GM19328 (cell line): ENCODE results near the gene CTSH.

Experiments
- ATAC-seq: cut with Tn5 transposase; IDR thresholded peaks from one replicate; pipeline ENCODE4 v1.9.1; 2021; ENCODE audit warnings: mild to moderate bottlenecking, moderate library complexity; ENCODE audit not compliant: unreplicated experiment

The CTSH gene

DNA sequence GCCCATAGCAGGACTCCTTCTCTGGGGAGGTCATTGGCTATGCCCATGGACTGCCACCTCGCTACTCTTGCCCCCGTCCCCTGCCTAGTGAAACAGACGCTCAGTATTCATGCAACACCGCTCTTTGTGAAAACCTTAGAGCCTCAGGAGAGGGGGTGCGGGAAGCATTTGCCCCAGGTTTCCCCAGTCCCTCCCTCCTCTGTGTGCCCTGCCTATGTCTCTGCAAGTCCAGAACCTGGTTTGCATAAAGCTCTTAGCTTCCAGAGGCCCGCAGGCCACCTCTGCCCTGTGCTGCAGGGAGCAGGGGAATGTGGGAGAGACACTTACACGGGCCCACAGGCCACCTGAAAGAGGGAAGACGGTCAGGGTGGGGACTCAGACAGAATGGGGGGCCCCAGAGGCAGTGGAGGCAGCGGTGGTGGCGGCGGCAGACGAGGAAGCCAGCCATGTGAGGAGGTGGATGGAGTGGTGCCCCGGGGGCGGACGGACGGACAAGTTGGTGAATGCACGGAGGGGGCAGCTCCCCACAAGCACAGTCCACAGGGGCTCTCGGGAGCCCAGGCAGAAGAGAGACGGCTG is 33.8 kb upstream of the CTSH start:
- no peak for ATAC-seq

DNA sequence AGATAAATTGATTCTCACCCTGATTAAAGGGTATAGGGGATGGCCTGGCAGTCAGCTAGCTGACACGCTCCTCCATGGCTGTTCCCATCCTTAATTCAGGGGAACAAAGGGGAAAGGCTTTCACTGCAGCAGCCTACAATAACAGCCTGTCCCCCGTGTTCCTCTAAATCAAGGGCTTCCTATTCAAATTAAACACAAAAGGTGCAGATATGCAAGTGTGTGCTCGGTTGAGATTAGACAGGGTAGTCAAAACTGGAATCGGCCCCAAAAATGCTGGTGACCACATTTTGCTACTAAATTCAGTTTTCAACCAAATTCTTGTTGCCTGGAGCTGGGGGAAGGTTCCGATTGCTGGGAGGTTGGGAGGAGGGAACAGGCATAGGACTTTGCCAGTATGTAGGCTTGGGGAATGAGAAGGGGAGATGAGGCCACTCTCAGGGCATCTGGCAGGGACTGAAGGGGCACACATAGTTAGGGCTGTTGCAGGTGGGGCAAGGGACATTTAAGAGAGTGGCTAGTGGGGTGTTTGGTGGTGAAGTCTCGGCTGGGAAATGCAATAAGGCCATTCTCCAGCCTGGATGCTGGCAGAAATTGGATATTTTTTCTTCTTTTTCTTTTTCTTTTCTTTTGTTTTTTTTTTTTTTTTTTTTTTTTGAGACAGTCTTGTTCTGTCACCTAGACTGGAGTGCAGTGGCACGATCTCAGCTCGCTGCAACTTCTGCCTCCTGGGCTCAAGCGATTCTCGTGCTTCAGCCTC is 32.9 kb upstream of the CTSH start:
- ATAC-seq = peak; percentile 36

DNA sequence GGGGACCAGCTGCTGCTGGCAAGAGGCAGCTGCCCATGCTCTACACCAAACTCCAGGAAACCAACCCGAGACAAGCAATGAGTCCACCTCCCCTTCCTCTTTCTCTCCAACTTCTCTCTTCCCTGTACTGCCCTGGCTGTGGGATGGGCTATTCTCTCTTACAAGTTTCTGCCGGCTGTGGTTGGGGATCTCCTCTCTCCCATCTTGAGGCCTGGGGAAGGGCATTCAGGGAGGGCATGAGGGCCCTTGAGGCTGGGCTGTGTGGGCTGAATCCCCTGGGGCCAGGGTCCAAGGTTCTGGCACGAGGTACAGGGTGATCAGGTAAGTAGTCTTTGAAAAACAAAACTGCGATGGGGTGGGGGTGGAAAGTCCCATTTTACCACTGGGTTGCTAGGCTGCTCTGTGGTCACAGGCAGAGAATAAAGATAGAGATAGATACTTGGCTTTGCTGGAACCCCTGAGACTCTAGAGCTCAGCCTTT is 32.3 kb upstream of the CTSH start:
- ATAC-seq = peak; percentile 55

DNA sequence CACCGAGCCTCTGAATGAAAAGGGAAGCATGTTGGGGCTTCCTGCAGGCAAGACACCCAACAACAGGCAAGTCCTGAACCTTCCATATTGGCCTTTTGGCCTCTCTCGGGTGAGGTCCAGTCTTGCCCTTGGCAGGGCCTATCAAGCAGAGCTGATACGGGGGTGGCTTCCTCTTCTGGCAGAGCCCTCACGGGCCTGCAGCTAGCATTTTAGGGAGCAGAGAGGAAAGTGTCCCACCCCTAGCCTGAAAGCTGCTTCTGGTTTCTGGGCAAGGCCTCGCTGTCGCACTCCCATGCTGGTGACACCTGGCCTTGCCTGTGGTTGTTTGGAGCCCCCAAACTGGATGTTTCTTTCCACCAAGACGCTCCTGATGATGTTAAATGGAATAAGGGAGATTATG is 31.8 kb upstream of the CTSH start:
- ATAC-seq = no peak

DNA sequence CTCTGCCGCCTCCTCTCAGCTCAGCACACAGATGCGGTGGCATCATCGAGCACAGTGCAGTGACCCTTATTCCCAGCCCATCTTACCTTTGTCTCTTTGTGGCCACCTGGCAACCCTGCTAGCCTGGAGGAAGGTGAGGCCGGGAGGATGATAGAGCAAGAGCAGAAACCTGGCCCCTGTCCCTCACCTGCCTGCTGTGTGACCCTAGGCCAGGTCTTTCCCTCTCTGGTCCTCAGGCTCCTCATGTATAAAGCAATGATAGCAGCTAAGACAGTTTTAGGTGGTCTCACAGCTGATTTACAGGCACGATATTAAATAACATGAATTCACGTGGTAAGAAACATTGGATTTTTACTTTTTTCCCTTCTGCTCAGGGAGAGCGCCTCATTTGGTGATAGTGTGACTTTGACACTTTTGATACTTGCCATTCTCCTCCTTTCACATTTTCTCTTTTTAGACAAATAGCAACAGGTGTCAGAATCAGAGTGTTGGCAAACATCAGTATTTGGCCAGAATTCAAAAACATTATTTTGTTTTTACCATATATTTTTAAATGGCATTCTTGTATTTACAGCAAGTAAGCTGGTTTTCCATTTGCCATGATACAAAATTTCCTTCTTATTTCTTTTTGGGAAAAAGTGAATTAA is 29.5 kb upstream of the CTSH start:
- no peak for ATAC-seq

DNA sequence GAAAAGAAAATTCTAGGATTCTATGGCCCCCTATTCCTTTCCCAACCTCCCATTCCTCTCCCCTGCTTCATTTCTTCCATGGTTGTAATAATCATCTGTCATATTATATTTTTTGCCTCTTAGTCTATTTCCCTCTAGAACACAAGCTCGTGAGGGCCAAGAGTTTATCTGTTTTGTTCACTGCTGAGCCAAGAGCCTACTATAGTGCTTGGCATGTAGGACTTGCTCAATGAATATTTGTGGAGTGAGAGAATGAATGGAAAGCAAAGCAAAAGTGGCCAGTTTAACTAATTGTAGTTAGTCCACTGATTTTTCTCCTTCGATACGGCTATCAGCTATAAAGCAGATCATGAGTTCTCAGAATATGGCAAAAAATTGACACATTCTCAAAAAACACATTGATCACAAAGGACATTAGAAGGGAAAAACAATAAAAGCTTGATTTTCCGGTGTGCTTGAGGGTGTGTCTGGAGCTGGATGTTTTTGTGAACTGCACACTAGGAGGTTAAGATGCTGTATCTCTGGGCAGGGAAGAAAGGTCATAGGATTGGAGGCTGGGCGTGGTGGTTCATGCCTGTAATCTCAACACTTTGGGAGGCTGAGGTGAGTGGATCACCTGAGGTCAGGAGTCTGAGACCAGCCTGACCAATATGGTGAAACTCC is 25.0 kb upstream of the CTSH start:
- no peak for ATAC-seq

DNA sequence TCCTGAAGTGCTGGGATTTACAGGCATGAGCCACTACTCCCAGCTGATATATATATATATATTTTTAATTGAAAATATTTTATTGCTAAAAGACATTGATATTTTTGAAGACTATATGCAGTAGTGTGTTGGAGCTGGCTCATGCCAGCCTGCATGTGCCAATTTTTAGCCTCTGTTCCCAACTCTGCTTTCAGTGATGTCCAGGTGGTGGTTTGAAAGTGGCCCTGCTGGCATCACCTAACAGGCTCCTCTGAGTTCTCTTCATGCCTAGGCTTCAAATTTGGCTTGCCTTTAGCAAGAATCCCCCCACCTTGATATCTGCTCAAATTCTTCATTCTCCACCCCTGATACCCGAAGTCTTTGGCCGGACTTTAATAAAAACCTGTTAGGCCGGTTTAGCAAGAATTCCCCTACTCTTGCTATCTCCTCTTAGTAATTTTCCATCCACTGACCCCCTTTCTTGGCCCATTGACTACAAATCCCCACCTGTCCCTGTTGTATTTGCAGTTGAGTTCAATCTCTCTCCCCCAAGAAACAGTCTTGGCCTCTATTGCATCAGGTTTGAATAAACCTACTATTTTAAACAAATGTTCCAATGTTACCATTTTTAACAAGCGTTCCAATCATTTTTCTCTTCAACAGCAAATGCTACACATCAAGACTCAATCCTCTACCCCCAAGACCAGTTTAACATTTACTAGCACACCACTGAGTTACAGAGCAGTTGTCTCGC is 23.9 kb upstream of the CTSH start:
- ATAC-seq = no peak

DNA sequence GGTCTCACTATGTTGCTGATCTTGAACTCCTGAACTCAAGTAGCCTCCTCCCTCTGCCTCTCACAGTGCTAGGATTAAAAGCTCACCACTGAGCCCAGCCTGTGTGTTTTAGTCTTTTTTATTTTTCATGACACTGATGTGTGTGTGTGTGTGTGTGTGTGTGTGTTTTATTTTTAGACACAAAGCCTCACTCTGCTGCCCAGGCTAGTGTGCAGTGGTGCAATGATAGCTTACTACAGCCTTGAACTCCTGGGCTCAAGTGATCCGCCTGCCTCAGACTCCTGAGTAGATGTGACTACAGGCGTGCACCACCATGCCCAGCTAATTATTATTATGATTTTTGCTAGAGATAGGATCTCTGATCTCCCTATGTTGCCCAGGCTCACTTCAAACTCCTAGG is 23.3 kb upstream of the CTSH start:
- no peak for ATAC-seq

DNA sequence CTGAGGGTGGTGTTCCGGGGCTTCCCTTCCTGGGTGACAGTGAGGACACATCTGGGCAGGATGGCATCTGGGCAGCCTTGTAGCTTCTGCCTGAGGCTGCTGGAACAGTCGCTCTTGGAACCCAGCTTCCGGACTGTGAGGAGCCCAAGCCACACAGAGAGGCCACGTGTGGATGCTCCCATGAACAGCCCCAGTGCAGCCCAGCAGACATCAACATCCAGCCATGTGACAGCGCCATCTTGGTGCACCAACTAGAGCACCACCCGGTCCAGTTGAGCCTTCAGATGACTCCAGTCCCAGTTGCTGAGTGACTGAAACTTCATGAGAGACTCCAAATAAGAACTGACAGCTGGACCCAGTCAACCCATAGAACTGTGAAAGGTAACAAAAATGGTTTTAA is 15.5 kb upstream of the CTSH start:
- no peak for ATAC-seq

DNA sequence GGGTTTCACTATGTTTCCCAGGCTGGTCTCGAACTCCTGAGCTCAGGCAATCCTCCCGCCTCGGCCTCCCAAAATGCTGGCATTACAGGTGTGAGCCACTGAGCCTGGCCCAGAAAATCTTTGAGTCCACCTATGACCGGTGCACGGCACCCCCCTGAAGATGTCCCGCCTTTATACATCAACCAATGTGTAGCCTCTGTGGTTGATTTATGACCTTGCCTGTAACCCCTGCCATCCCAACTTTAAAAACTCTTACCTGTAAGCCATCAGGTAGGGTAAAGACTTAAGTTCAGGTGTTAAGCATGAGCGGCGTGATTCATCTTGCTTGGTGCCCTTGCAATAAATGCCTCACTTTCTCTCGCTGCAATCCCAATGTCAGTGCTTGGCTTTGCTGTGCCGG is 14.5 kb upstream of the CTSH start:
- ATAC-seq = no peak

DNA sequence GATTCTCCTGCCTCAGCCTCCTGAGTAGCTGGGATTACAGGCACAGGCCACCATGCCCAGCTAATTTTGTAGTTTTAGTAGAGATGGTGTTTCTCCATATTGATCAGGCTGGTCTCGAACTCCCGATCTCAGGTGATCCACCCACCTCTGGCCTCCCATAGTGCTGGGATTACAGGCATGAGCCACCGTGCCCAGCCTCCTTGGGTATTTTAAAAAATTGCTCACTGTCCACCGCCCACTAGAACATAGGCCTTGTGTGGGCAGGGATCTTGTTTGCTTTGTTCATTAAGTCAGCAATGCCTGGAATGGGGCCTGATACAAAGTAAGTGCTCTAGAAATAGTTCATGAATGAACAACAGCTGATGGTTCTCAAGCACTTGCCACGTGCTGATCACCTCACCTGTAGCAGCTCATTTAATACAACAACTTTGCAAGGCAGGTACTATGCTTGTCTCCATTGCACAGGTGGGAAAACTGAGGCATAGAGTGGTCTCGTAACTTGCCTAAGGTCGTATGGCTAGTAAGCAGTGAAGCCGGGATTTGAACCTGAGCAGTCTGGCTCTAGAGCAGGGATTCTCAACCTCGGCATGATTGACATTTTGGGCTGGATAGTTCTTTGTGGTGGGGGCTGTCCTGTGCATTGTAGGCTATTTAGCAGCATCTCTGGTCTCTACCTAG is 12.7 kb upstream of the CTSH start:
- no peak for ATAC-seq

DNA sequence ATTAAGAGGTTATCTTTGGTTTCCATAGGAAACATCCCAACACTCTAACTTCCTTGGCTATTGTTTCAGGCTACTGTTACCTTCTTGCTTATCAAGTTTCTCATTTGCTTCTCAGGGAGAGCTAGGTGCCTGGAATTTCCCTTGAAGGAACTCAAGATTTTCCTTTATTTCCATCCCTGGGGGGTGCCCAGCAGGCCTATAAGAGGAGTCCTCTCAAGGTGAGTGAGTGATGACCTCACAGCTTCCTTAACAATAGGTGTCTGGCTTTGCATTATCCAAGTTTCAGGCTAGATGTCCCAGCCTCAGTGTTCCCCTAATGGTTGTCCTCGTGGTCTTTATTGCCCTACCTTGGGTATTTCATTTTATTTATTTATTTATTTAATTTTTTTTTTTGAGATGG is 12.1 kb upstream of the CTSH start:
- no peak for ATAC-seq

DNA sequence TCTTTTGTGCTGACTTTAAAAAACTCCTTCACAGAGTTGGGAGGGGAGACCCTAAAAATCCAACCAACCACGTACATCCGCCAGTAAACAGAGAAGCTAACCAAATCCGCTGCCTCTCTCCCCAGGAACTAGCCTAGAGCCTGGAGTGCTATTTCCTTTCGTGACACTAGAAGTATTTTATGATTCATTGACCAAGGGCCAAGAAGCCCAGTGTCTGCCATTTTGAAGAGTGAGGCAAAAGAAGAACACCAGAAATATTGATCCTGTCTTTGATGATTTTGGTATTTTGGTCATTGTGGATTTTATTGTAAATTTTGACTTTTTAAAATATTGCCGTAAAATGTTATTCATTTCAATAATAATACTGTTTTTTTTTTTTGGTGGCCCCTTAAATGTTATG is 10.5 kb upstream of the CTSH start:
- ATAC-seq = no peak

DNA sequence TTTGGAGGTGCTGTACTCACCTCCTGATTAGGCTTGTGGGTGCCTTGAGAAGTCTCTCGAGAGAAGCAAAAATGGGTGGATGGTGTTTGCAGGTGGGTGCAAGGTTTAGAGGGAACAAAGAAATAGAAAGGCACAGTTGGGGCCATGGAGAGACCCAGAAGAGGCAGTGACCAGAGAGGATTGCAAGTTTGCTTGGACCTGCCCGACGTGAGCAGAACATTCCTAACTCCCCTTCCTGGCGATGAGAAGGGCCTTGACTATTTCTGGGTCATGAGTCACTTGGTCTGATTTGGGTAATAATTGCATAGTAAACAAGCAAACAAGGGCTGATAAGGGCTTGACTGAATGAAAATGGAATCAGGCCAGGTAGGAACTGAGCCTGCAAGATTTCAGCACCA is 7.0 kb upstream of the CTSH start:
- no peak for ATAC-seq

DNA sequence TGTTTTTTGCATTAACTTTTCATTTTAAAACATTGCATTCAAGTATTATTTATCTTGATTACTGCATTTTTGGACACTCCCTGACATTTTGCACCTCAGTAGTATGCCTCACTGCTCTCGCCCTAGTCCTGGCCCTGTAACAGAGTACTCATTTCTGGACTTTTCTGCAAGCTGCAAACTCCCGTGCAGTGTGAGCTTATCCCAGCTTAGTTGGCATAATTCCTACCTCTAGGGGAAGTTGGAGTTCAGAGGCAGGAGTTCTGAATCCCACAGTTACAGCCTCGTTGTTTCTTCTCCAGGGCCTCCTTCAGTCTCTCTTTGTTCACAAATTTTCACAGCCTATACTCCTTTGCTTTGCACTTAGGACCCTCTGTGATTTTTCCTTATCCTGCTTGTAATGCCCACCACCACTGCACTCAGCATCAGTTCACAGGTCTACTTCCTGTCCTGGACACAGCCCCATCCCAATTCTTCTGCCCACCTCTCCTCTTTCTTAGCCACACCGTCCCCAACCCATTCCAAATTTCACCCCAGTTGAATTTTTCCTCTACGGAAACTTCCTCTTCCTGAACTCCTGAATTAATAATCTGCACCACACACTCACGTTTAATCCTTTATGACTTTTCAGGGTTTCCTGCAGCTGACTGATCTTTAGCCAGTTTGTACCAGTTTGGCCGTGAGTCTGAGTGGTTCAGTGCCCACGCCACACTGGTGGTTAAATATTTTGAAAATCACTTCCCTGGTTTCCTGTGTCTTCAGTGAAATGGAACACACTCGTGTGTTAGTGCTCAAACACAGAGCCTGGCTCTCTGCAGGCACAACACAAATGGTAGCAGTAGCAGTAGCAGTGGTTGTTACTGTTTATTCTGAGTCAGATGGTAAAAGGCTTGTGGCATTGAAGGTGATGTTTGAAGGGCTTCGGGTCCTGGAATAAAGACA is 6.3 kb upstream of the CTSH start:
- no peak for ATAC-seq

DNA sequence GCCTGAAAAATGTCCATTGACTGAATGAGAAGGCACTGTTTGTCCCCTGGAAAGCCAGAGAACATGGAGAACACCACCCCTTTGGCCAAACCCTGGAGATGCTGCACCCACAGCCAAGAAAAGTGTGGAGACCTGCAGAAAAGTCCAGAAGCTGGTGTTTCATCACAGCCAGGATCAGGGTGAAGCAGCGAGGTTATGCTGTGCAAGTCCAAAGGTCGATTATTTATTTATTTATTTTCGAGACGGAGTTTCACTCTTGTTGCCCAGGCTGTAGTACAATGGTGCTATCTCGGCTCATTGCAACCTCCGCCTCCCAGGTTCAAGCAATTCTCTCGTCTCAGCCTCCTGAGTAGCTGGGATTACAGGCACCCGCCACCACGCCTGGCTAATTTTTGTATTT is 5.5 kb upstream of the CTSH start:
- no peak for ATAC-seq

DNA sequence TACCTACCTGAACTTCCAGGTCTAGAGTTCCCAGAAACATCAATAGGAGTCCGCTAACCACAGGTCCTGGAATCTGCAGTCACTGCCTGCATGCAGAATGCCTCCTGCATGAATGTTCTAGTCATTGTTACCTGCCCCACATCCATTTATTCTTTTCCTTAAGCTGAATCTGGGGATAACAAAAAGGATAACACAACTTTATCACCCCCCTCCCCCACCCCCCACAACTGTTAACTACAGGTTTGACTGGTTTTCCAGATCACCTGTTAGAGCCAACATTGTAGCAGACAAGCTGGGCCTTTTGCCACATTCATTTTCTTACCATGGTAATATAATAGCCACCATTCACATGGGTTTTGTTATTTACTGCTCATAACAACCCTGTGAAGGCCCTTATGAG is 4.6 kb upstream of the CTSH start:
- ATAC-seq = no peak

DNA sequence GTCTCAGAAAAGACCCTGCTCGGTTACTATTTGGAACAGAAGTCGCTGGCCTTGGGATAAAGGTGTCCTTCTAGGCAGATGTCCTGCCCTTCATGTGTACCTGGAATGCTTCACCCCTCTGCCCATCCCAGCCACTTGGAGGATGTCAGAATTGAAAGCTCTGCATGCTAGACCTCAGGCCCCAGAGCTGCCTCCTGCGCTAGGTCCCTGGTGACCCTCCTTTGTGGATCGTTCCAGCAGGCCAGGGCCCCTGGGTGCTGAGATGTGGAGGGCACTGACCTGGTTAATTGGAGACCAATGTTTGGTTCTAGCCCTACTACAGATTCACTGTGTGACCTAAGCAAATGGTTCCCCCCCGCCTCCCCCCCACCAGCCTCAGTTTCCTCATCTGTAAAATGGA is 2.7 kb upstream of the CTSH start:
- ATAC-seq = no peak

DNA sequence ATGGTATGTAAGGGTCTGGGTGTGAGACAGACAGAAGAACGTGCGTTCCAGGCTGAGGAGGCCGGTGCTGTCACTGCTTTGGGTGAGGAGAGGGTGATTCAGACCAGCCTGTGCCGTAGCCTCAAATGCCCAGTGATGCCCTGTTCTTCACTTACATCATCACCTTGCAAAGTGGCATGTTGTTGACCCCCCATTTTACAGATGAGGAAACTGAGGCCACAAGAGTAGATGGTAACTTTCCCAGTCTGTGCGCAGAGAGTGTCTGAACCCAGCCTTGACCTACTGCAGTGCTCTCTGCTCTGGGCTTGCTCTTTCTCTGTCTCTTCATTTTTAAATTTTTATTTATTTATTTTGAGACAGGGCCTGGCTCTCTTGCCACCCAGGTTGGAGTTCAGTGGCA is 1.6 kb upstream of the CTSH start:
- no peak for ATAC-seq
